Stimulated activated CD4-positive, alpha-beta T cell treated with anti-CD3 and anti-CD28 coated beads, TNF-alpha, amount 100 ng/mL, for 1 hour (primary cell): ENCODE data around the gene KCTD13.
A peak's percentile ranks its signal among the peaks of the same experiment; 100 is the strongest.
"Not testable (repeated sequence)": the region's sequence is repeated elsewhere in the genome, so short reads cannot be mapped to it uniquely, and the experiment has no call there.

ENCODE experiments used
- DNase-seq, 3 donors: peaks; one replicate each; pipeline ENCODE4 v3.0.0-alpha.2; 2020; ENCODE audit warnings: low read depth in 3 of 3, low spot score in 1 of 3

The KCTD13 gene

GRCh38 chr16:29883987-29884386 is 42.0 kb downstream of the KCTD13 start:
- no peak for DNase-seq

GRCh38 chr16:29881050-29881449 is 45.0 kb downstream of the KCTD13 start:
- DNase-seq, result no peak

- DNase-seq, result no peak
Observed at GRCh38 chr16:29878172-29878571, 47.9 kb downstream of the KCTD13 start.

- peak in 1 of 3 donors; percentile 33 for DNase-seq
Observed at GRCh38 chr16:29877266-29877961, 48.6 kb downstream of the KCTD13 start.

GRCh38 chr16:29876594-29877249 is 49.3 kb downstream of the KCTD13 start:
- DNase-seq, result peak in 1 of 3 donors; percentile 33

- DNase-seq, result no peak
Observed at GRCh38 chr16:29876217-29876593, 49.8 kb downstream of the KCTD13 start.

- DNase-seq, result no peak
Observed at GRCh38 chr16:29875206-29875605, 50.8 kb downstream of the KCTD13 start.

GRCh38 chr16:29873319-29873718 is 52.7 kb downstream of the KCTD13 start:
- DNase-seq, result no peak

GRCh38 chr16:29871822-29872546 is 54.0 kb downstream of the KCTD13 start:
- DNase-seq, result no peak

GRCh38 chr16:29869067-29869466 is 57.0 kb downstream of the KCTD13 start:
- DNase-seq, result not testable (repeated sequence)

- DNase-seq, result no peak
Observed at GRCh38 chr16:29868396-29869009, 57.5 kb downstream of the KCTD13 start.

GRCh38 chr16:29864205-29864604 is 61.8 kb downstream of the KCTD13 start:
- DNase-seq, result no peak

- no peak for DNase-seq
Observed at GRCh38 chr16:29863669-29863984, 62.4 kb downstream of the KCTD13 start.

- DNase-seq, result peak; percentile 79 to 86 (median 86)
Observed at GRCh38 chr16:29862884-29863668, 63.0 kb downstream of the KCTD13 start, which contains the start of gene CDIPT. Gene CDIPT (minus strand): TSS chr16:29863226. CDS start chr16:29862857, 369 bp downstream.

- no peak for DNase-seq
Observed at GRCh38 chr16:29862383-29862883, 63.6 kb downstream of the KCTD13 start.

- DNase-seq, result no peak
Observed at GRCh38 chr16:29860218-29860617, 65.8 kb downstream of the KCTD13 start.

- no peak for DNase-seq
Observed at GRCh38 chr16:29858974-29859373, 67.1 kb downstream of the KCTD13 start.

GRCh38 chr16:29858149-29858849 is 67.7 kb downstream of the KCTD13 start:
- DNase-seq, result no peak

GRCh38 chr16:29857133-29857760 is 68.8 kb downstream of the KCTD13 start:
- no peak for DNase-seq
